PC-9 (cell line): ENCODE data around the gene CENPB. TPM values are rescaled to one million over a fixed set of nuclear protein-coding genes. Genes with fewer than 3 reads are reported as not detected.

ENCODE experiments used
- BruUV-seq: library from RNA; stranded (reverse); fragments of 400-500 nt; replicated peaks from 2 replicates; lab custom pipeline; 2021; lab: Mats Ljungman, UMichigan
- CTCF ChIA-PET: fragments of 300-600 bp; sonication (Branson Sonifier 250); formaldehyde crosslinking; loops from one replicate; lab custom pipeline; 2022; ENCODE audit warnings: antibody characterized with exemption; lab: Charles Lee
- POLR2A ChIA-PET: fragments of 300-600 bp; sonication (Branson Sonifier 250); formaldehyde crosslinking; loops from one replicate; lab custom pipeline; 2022; ENCODE audit warnings: antibody characterized with exemption; ENCODE audit not compliant: unreplicated experiment; lab: Charles Lee
- DNase-seq, 2 experiments: peaks; one replicate each; pipeline versions ENCODE4 v3.0.0 to v3.0.0-alpha.2; 2015 to 2022; ENCODE audit warnings: mixed read lengths in 1 of 2
- H2AFZ ChIP-seq: fragments of 200-600 bp; sonication (generic); 2 replicates; pipeline ENCODE4 v1.8.1; 2017; ENCODE audit warnings: antibody characterized with exemption
- H3F3A ChIP-seq: fragments of 200-600 bp; sonication (generic); 2 replicates; pipeline ENCODE4 v1.8.1; 2017; ENCODE audit warnings: antibody characterized with exemption, mild to moderate bottlenecking, low read depth; ENCODE audit not compliant: insufficient read depth
- H3K27ac ChIP-seq: fragments of 200-600 bp; sonication (generic); 2 replicates; pipeline ENCODE4 v1.6.1; 2016; ENCODE audit warnings: mixed run types
- H3K27me3 ChIP-seq: fragments of 200-600 bp; sonication (generic); 2 replicates; pipeline ENCODE4 v1.6.1; 2016; ENCODE audit warnings: low read depth, mixed run types; ENCODE audit not compliant: insufficient read depth
- H3K36me3 ChIP-seq: fragments of 200-600 bp; sonication (generic); 2 replicates; pipeline ENCODE4 v1.6.1; 2016; ENCODE audit warnings: low read depth, mixed run types
- H3K4me1 ChIP-seq: fragments of 200-600 bp; sonication (generic); replicated peaks from 2 replicates; pipeline ENCODE4 v1.6.1; 2016; ENCODE audit warnings: mixed run types; ENCODE audit not compliant: insufficient read depth
- H3K4me2 ChIP-seq: fragments of 200-600 bp; sonication (generic); 2 replicates; pipeline ENCODE4 v1.6.1; 2017; ENCODE audit warnings: mixed run types
- H3K4me3 ChIP-seq: fragments of 200-600 bp; sonication (generic); 2 replicates; pipeline ENCODE4 v1.6.1; 2016; ENCODE audit warnings: mixed run types
- H3K79me2 ChIP-seq: fragments of 200-600 bp; sonication (generic); 2 replicates; pipeline ENCODE4 v1.6.1; 2017; ENCODE audit warnings: low read depth, mixed run types
- H3K9me2 ChIP-seq: fragments of 200-600 bp; sonication (generic); 2 replicates; pipeline ENCODE4 v1.8.1; 2017; ENCODE audit warnings: mild to moderate bottlenecking; ENCODE audit not compliant: insufficient read depth
- H3K9me3 ChIP-seq: fragments of 200-600 bp; sonication (generic); 2 replicates; pipeline ENCODE4 v1.8.1; 2016; ENCODE audit warnings: low read depth; ENCODE audit not compliant: insufficient read depth
- H4K20me1 ChIP-seq: fragments of 200-600 bp; sonication (generic); 2 replicates; pipeline ENCODE4 v1.8.1; 2017; ENCODE audit not compliant: insufficient read depth
- intact Hi-C: fragments of 100-400 bp; cut with micrococcal nuclease; formaldehyde crosslinking; loops from one replicate; pipeline ENCODE4 v1.10.0; 2022; ENCODE audit not compliant: unreplicated experiment
- total RNA-seq: library from RNA; stranded (reverse); gene quantifications from 2 replicates; pipeline ENCODE4 v1.2.3, GENCODE V29; 2021
- TF ChIP-seq, protein P1 (sequence below): fragments of 200-600 bp; sonication (generic); conservative IDR thresholded peaks from 2 replicates; pipeline ENCODE4 v1.6.1; 2017; ENCODE audit warnings: mixed run types, antibody characterized with exemption, mild to moderate bottlenecking, moderate library complexity

Gene CENPB
- total RNA-seq, 1 experiment from 2014 or later, result 70.8 TPM

DNA sequence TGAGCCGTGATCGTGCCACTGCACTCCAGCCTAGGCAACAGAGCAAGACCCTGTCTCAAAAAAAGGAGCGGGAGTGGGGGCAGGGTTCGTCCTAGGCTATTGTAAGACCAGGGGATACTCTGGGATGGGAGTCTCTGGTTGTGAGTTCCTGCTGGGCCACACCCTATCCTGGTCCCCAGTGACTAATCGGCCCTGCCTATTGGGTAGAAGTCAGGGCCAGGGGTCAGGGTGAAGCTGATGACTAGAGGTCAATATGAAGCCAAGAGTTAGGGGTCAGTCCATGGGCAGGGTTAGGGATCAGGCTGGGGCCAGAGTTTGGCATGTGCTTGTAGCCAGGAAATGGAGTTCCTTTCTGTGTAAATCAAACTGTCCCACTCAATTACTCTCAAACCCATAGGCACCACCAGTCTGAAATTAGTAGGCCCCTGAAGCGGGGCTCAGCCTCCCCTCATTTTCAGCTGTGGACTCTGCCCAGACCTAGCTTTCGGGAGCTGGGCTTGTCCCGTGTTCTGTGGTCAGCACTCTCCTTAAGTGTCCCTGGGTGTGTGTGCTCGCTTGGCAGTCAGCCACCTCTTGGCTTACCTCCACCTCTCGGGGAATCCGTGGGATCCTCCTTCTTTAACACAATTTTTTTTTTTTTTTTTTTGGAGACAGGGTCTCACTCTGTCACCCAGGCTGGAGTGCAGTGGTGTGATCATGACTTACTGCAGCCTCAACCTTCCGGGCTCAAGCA is 52.3 kb downstream of the CENPB start:
- ChIA-PET POLR2A (no interaction called here), CTCF (no interaction called here)
- no peaks in the 10 kb centered on the region for H3K9me2 ChIP-seq
- H2AFZ ChIP-seq, result no peak overlapping the region
- no TSS peak for BruUV-seq
- no peak overlapping the region for H3K4me3 ChIP-seq
- H3K36me3 ChIP-seq, result no peaks in the 10 kb centered on the region
- H3K4me1 ChIP-seq, result no peaks in the 10 kb centered on the region
- H3F3A ChIP-seq, result no peaks in the 10 kb centered on the region
- no peak for DNase-seq
- TF ChIP-seq, protein P1, sequence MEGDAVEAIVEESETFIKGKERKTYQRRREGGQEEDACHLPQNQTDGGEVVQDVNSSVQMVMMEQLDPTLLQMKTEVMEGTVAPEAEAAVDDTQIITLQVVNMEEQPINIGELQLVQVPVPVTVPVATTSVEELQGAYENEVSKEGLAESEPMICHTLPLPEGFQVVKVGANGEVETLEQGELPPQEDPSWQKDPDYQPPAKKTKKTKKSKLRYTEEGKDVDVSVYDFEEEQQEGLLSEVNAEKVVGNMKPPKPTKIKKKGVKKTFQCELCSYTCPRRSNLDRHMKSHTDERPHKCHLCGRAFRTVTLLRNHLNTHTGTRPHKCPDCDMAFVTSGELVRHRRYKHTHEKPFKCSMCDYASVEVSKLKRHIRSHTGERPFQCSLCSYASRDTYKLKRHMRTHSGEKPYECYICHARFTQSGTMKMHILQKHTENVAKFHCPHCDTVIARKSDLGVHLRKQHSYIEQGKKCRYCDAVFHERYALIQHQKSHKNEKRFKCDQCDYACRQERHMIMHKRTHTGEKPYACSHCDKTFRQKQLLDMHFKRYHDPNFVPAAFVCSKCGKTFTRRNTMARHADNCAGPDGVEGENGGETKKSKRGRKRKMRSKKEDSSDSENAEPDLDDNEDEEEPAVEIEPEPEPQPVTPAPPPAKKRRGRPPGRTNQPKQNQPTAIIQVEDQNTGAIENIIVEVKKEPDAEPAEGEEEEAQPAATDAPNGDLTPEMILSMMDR, result no peak
- no peaks in the 10 kb centered on the region for H3K27me3 ChIP-seq
- no peaks in the 10 kb centered on the region for H4K20me1 ChIP-seq
- intact Hi-C loops, result no loop called here
- no peak overlapping the region for H3K4me2 ChIP-seq
- no peak overlapping the region for H3K27ac ChIP-seq
- H3K9me3 ChIP-seq, result no peaks in the 10 kb centered on the region
- H3K79me2 ChIP-seq, result no peaks in the 10 kb centered on the region

Other genes with a start within 250 kb of the CENPB start
- gene GFRA4, start 123.3 kb downstream of the CENPB start, total RNA-seq, result not detected in 2 replicates
- gene ADAM33, start 104.7 kb downstream of the CENPB start, total RNA-seq, result not detected in 2 replicates
- gene SIGLEC1, start 74.1 kb downstream of the CENPB start, total RNA-seq, result 0.13 TPM in 1 of 2 replicates, not detected in the other
- gene HSPA12B, start 54.1 kb downstream of the CENPB start, total RNA-seq, result not detected in 2 replicates
- 86.9 and 95.0 TPM in 2 replicates for gene ADISSP, start 19.0 kb downstream of the CENPB start, total RNA-seq
- gene SPEF1, start 5.3 kb downstream of the CENPB start, total RNA-seq, result 2.6 and 2.7 TPM in 2 replicates
- 83.5 and 91.0 TPM in 2 replicates for gene CDC25B, start 9.6 kb upstream of the CENPB start, total RNA-seq
- gene AP5S1, start 33.8 kb upstream of the CENPB start, total RNA-seq, result 18.3 and 20.0 TPM in 2 replicates
- gene MAVS, start 60.1 kb upstream of the CENPB start, total RNA-seq, result 53.6 and 61.3 TPM in 2 replicates
- gene PANK2, start 102.6 kb upstream of the CENPB start, total RNA-seq, result 51.6 and 54.5 TPM in 2 replicates
- 60.5 and 89.0 TPM in 2 replicates for gene RNF24, start 228.8 kb upstream of the CENPB start, total RNA-seq